GM10248 (cell line): ENCODE data around the gene IL27RA.
"Not testable (repeated sequence)": the region's sequence is repeated elsewhere in the genome, so short reads cannot be mapped to it uniquely, and the experiment has no call there.

ENCODE experiments used
- CTCF ChIA-PET: fragments of 300-600 bp; sonication (Branson Sonifier 250); formaldehyde crosslinking; extraction: SDS; loops from one replicate; lab custom pipeline; 2021; ENCODE audit warnings: antibody characterized with exemption; lab: Yijun Ruan, JAX
- POLR2A ChIA-PET: fragments of 350-650 bp; sonication (Branson Sonifier 250); formaldehyde crosslinking; extraction: SDS; loops from one replicate; lab custom pipeline; 2020; ENCODE audit warnings: antibody characterized with exemption; lab: Yijun Ruan, JAX
- DNase-seq: peaks from one replicate; pipeline ENCODE4 v3.0.0; 2012; ENCODE audit errors: extremely low spot score
- CTCF ChIP-seq: IDR thresholded peaks from 2 replicates; pipeline ENCODE4 v1.5.1; 2012; ENCODE audit warnings: mild to moderate bottlenecking, low read depth; ENCODE audit errors: extremely low read depth, missing control alignments, control extremely low read depth

The IL27RA gene

GRCh38 chr19:14039181-14039580 lies 7.6 kb downstream of the IL27RA start:
- CTCF ChIA-PET, result interaction anchor here (14.7 kb wide), 1 partner anchor 17 kb away, joined by 169 read pairs; the partner anchor contains the start of gene PALM3
- POLR2A ChIA-PET, result no interaction called here
- DNase-seq, result no peak
- no peak for TF ChIP-seq CTCF

GRCh38 chr19:14042659-14043608 lies 11.4 kb downstream of the IL27RA start:
- peak; percentile 58 for DNase-seq
- ChIA-PET CTCF (interaction anchor here (0.5 to 14.7 kb wide), 18 partner anchors 11 to 175 kb away, joined by 3 to 169 read pairs (median 4); partner anchors contain the start of genes IL27RA, MISP3, PALM3 and RFX1), POLR2A (interaction anchor here (0.6 kb wide), 1 partner anchor 56 kb away, joined by 3 read pairs; no protein-coding TSS in a partner anchor)
- peak; percentile 44 for TF ChIP-seq CTCF

- not testable (repeated sequence) for DNase-seq
- POLR2A ChIA-PET, result interaction anchor here (0.6 kb wide), 1 partner anchor 109 kb away, joined by 7 read pairs; the partner anchor contains the start of gene PODNL1
- CTCF ChIA-PET, result interaction anchor here (0.6 to 14.7 kb wide), 20 partner anchors 7 to 198 kb away, joined by 3 to 169 read pairs (median 4); partner anchors contain the start of genes BRME1, CC2D1A, DCAF15 and IL27RA
Observed at GRCh38 chr19:14047866-14048265, 16.3 kb downstream of the IL27RA start.

GRCh38 chr19:14048443-14049153 lies 17.0 kb downstream of the IL27RA start:
- peak; percentile 75 for DNase-seq
- POLR2A ChIA-PET, result interaction anchor here (0.7 kb wide), 1 partner anchor 324 kb away, joined by 4 read pairs; no protein-coding TSS in a partner anchor
- CTCF ChIA-PET, result interaction anchor here (0.6 to 14.7 kb wide), 23 partner anchors 8 to 198 kb away, joined by 3 to 169 read pairs (median 4); partner anchors contain the start of genes BRME1, CC2D1A, DCAF15 and IL27RA
- TF ChIP-seq CTCF, result peak; percentile 74

- ChIA-PET CTCF (interaction anchor here (5.5 to 14.7 kb wide), 3 partner anchors 6 to 171 kb away, joined by 28 to 169 read pairs (median 169); partner anchors contain the start of gene PALM3), POLR2A (no interaction called here)
- no peak for TF ChIP-seq CTCF
- DNase-seq, result no peak
Observed at GRCh38 chr19:14050512-14050911, 18.9 kb downstream of the IL27RA start.

DNA sequence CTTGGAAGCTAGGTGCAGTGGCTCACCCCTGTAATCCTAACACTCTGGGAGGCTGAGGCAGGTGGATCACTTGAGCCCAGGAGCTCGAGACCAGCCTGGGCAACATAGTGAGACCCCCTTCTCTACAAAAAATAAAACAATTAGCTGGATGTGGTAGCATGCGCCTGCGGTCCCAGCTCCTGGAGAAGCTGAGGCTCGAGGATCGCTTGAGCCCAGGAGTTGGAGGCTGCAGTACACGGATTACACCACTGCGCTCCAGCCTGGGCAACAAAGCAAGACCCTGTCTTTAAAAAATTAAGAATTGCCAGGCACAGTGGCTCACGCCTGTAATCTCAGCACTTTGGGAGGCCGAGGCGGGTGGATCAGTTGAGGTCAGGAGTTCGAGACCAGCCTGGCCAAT lies 19.4 kb downstream of the IL27RA start:
- CTCF ChIA-PET, result interaction anchor here (1.3 to 14.7 kb wide), 5 partner anchors 5 to 171 kb away, joined by 4 to 169 read pairs (median 28); partner anchors contain the start of genes MISP3 and PALM3
- DNase-seq, POLR2A ChIA-PET: not testable (repeated sequence)

DNA sequence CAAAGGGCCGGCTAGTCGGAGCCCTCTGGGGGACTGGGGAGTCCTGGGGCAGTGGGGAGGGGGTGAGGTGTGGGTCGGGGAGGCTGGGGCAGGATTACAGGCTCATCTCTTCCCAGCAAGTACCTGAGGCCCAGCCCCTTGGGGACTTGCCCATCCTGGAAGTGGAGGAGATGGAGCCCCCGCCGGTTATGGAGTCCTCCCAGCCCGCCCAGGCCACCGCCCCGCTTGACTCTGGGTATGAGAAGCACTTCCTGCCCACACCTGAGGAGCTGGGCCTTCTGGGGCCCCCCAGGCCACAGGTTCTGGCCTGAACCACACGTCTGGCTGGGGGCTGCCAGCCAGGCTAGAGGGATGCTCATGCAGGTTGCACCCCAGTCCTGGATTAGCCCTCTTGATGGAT lies 20.4 kb downstream of the IL27RA start:
- DNase-seq, result no peak
- no peak for TF ChIP-seq CTCF
- ChIA-PET CTCF (interaction anchor here (1.3 to 12.8 kb wide), 4 partner anchors 8 to 171 kb away, joined by 4 to 169 read pairs (median 16); partner anchors contain the start of gene MISP3), POLR2A (no interaction called here)
